ENCODE results near the gene ZNF385D.

Gene ZNF385D

DNA sequence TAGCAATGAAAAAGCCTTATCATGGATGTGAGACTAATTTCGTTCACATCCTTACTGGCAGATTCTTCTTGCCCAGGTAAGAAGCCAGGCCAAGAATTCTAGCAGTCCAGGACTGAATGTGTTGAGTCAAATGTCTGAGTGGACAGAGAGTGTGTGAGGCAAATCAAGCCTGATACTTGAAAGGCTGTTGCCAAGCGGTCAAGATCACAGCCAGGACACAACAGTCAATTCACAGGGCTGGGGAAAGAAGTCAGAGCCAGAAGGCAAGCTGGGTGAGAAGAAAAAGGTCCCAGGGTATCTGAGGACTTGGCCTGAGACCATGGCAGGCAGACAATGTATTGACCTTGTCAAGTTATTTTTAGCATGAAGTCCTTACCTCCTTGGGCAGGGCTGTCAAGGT, 301.3 kb downstream of the ZNF385D start:
- DNase-seq (ENCODE audit: low read depth) = no peak

DNA sequence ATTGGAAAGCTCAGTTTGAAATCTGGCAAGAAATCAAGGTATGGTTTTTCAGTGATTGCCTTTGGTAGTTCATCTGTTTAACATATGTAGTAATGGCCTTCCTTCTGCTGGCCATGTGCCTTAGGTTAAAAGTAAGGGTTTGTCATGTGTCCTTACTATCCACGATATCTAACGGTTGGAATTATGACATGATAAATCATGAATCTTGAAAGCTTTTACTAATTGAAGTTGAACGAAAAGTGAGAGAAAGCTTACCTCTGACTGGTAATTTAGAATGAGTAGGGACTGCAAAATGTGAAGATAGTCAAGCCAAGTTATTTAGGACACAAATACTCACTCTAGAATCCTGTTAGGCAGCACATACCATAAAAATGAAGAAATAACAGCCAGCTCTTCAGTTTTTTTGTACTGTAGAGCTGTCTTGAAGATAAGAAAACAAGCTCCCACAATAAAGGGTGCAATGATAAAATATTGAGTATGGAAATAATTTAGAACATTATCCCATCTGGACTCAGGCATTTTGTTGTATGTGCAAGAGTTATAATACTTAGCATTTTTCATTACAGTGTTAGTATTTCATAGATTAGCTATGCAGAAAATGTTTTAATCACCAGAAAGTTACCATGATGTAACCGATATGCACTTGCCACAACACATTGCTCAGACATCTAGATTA, 303.4 kb downstream of the ZNF385D start:
- no peak for DNase-seq (ENCODE audit: low read depth)

GRCh38 chr3:21446945-21447475, 304.0 kb downstream of the ZNF385D start:
- DNase-seq (ENCODE audit: low read depth) = no peak

GRCh38 chr3:21446027-21446426, 305.0 kb downstream of the ZNF385D start:
- no peak for DNase-seq (ENCODE audit: low read depth)

DNA sequence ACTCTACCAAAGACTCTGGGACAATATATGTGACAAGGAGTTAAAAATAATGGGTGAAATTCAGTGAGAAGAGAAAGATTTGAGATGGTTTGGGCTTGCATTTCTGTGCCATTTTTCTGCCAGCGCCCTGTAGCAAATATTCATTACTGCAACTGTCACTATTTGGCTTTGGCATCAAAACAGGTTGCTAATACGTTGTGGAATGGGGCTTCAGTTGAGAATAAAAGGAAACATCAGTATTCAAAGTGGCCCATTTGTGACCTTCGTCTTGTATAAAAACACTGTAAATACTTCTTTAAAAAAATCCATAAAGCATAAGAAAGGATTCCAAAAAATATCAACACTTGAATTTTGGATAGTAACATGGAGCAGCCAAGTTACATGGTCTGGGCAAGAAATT, 309.2 kb downstream of the ZNF385D start:
- no peak for DNase-seq (ENCODE audit: low read depth)

- DNase-seq (ENCODE audit: low read depth) = no peak
These were observed 314.2 kb downstream of the ZNF385D start for GRCh38 chr3:21436835-21437234.

GRCh38 chr3:21435871-21436270, 315.1 kb downstream of the ZNF385D start:
- DNase-seq (ENCODE audit: low read depth) = peak; percentile 92

DNA sequence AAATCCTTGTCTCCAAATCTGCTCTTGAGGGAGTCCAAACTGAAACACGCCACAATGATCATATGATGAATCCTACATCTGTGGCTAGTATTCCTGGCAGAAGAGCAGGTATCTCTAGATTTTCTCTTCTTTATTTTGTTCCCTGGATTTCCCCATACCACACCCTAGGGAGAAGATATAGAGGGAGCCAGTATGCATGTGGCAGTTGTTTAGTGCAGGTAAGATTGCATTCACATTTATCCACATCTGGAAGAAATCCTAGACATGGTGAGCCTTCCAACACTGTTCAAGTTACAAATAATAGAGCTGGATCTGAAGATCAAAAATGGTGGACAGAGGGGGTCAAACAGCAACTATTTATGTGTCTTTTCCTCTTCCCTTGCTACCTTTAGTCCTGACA, 316.7 kb downstream of the ZNF385D start:
- no peak for DNase-seq (ENCODE audit: low read depth)

GRCh38 chr3:21433751-21434150, 317.3 kb downstream of the ZNF385D start:
- no peak for DNase-seq (ENCODE audit: low read depth)

DNA sequence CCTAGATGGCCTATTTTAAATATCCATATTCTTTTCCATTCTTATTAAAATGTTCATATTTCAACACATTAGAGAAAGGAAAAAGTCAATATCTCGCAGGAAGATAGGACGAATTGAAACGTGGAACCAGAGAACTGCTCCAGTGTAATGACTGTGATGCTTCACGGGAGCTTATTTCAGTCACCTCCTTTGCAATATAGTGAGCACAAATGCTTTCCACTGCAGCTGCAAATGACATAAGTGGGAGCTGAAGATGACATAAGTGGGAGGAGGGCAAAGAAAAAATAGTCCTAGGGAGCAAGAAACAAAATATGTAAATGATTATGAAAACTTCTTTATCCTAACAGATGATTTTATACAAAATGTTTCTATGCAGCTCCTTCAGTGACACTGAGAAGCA, 324.1 kb downstream of the ZNF385D start:
- no peak for DNase-seq (ENCODE audit: low read depth)

DNA sequence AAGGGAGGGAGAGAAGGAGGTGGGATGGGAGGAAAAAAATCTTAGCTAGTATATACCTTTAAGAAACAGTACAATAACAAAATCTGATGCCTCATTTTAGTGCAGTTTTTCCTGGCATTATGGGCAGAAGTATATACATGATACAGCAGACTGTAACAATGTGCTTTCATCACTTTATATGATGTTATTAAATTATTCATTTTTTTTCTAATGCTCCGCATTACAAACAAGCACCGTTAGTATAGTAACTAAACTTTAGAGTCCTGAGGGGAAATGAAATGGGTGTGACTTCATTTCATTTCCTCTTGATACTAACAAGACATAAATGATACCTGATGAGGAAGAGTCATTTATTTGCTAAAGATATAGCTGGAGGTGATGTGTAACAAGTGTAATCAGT, 325.3 kb downstream of the ZNF385D start:
- no peak for DNase-seq (ENCODE audit: low read depth)

DNA sequence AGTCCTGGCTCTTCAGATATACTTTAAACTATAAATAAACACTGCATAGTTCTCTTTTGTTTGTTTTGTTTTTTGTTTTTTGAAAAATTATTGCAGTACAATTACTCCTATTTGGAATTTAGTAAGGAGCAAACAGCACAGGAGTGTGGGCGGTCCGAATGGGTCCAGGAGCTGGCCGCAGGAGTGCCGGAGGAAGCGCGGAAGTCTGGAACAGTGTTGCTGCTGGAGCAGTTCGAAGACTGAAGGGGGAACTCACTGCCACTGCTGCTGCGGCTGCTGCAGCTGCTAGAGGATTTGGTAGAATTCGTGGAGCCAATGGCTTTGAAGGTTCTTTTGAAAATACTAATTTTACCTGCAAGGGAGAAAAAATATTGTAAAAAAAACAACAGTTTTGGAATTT, 329.9 kb downstream of the ZNF385D start:
- DNase-seq (ENCODE audit: low read depth) = no peak

GRCh38 chr3:21417991-21418390, 333.0 kb downstream of the ZNF385D start:
- DNase-seq (ENCODE audit: low read depth) = no peak

GRCh38 chr3:21414506-21414905, 336.5 kb downstream of the ZNF385D start:
- no peak for DNase-seq (ENCODE audit: low read depth)

DNA sequence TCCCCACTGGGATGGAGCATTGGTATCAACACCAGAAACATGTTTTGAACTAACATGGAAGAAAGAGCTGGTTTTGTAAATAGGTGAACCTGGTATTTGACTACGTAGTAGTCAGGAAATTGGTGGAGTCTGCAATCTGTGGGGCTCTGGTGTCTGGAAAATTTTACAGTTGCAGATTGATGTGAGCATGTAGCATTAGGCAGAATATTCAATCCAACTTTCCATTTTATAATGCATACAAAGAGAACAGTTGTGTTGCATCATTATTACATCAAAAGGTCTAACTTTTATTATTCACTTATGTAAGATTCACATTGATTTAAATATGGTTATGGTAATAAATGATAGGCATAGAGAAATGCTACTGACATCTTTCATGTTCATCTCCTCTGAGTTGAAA, 340.0 kb downstream of the ZNF385D start:
- DNase-seq (ENCODE audit: low read depth) = no peak

GRCh38 chr3:21409401-21409800, 341.6 kb downstream of the ZNF385D start:
- DNase-seq (ENCODE audit: low read depth) = no peak

DNA sequence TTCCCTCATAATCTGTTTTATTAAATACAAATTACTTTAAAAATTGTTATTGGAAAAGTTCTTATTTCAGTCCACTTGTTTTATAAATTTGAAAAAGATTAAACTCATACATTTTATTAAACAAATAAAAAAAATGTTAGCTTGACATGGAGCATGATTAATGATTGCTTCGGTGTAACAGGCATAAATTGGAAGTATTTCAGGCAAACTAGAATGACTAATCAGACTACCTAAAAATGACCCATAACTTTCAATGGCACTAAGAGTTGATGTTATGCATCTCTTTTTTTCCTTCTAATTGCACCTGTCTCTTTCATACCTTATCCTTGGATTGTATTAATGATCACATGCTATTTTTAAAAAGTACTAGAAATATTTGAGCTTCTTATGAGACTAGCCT, 343.3 kb downstream of the ZNF385D start:
- DNase-seq (ENCODE audit: low read depth) = no peak

DNA sequence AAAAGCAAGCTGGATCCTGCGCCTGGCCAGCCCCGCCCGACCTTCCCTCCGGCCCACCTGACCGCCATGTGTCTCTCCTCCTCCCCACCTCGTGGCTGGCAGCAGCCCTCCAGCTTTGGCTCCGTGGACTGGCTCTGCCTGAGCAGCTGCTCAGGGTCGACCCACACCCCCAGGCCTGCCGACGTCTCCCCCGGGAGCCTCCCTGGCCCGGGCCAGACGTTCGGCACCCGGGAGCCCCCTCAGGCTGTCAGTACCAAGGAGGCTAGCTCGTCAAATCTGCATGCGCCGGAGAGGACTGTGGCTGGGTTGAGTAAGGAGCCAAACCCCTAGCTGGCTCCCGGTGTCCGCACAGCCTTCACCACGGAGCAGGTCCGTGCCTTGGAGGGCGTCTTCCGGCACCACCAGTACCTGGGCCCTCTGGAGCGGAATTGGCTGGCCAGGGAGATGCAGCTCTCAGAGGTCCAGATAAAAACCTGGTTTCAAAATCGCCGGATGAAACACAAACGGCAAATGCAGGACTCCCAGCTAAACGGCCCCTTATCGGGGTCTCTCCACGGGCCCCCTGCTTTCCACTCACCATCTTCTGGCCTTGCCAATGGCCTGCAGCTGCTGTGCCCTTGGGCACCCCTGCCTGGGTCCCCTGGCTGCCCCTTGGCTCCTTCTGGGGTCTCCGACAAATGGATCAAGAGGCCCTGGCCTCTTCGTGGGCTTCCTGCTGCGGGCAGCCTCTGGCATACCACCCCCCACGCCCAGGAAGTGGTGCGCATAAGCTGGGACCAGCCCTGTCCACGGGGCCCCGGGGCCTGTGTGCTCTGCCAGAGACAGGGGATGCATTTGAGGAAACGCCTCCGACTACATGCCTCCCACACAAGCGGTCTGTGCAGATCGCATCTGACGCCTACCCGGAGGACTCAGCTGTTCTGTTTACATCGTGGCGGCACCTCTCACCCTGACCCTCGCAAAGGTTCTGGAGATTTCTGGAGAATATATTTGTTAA, 345.0 kb downstream of the ZNF385D start:
- DNase-seq (ENCODE audit: low read depth) = no peak

- DNase-seq (ENCODE audit: low read depth) = no peak
These were observed 352.5 kb downstream of the ZNF385D start for GRCh38 chr3:21398461-21398860.

GRCh38 chr3:21393683-21394311, 357.2 kb downstream of the ZNF385D start:
- no peak for DNase-seq (ENCODE audit: low read depth)

GRCh38 chr3:21392526-21392925, 358.5 kb downstream of the ZNF385D start:
- DNase-seq (ENCODE audit: low read depth) = no peak

- no peak for DNase-seq (ENCODE audit: low read depth)
These were observed 360.2 kb downstream of the ZNF385D start for GRCh38 chr3:21390856-21391255.

GRCh38 chr3:21390136-21390535, 360.9 kb downstream of the ZNF385D start:
- DNase-seq (ENCODE audit: low read depth) = peak; percentile 34

Measured in non-pigmented ciliary epithelial cell (primary cell).